OCI-LY7 (cell line): ENCODE measurements around the gene APOE.

ENCODE experiments used
- EZH2phosphoT487 ChIP-seq: fragments of 200-600 bp; sonication (generic); IDR thresholded peaks from 2 replicates; pipeline ENCODE4 v1.6.1; 2018; ENCODE audit warnings: low read depth, borderline replicate concordance, mild to moderate bottlenecking, mixed run types, antibody characterized with exemption, low read length, moderate library complexity, mixed read lengths
- TF ChIP-seq, protein P1 (sequence below): fragments of 200-600 bp; sonication (generic); conservative IDR thresholded peaks from 2 replicates; pipeline ENCODE4 v1.5.1; 2014; ENCODE audit warnings: mild to moderate bottlenecking, antibody characterized with exemption, low read length, moderate library complexity, mixed read lengths

DNA sequence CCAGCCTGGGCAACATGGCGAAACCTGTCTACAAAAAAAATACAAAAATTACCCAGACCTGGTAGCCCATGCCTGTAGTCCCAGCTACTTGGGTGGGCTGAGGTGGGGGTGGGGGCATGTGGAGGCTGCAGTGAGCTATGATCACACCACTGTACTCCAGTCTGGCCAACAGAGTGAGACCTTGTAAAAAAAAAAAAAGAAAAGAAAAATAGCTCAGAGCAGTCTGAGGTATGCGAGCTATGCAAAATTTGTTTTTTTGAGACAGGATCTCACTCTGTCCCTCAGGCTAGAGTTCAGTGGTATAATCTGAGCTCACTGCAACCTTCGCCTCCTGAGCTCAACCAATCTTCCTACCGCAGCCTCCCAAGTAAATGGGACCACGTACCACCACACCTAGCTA, 21.7 kb upstream of the APOE start:
- TF ChIP-seq, protein P1, sequence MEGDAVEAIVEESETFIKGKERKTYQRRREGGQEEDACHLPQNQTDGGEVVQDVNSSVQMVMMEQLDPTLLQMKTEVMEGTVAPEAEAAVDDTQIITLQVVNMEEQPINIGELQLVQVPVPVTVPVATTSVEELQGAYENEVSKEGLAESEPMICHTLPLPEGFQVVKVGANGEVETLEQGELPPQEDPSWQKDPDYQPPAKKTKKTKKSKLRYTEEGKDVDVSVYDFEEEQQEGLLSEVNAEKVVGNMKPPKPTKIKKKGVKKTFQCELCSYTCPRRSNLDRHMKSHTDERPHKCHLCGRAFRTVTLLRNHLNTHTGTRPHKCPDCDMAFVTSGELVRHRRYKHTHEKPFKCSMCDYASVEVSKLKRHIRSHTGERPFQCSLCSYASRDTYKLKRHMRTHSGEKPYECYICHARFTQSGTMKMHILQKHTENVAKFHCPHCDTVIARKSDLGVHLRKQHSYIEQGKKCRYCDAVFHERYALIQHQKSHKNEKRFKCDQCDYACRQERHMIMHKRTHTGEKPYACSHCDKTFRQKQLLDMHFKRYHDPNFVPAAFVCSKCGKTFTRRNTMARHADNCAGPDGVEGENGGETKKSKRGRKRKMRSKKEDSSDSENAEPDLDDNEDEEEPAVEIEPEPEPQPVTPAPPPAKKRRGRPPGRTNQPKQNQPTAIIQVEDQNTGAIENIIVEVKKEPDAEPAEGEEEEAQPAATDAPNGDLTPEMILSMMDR: no peak
- TF ChIP-seq EZH2phosphoT487: no peak
